NCI-H2196 treated with DMSO at 0.1 percent for 48 hours (cell line): ENCODE results near the gene TBX5.

ENCODE experiments used
- DNase-seq: peaks from one replicate; lab custom pipeline; 2025; ENCODE audit not compliant: unreplicated experiment; lab: John Stamatoyannopoulos, UW

The TBX5 gene

GRCh38 chr12:114321524-114321923 is 84.4 kb downstream of the TBX5 start:
- no peak for DNase-seq

GRCh38 chr12:114320968-114321367 is 85.0 kb downstream of the TBX5 start:
- DNase-seq: no peak

DNA sequence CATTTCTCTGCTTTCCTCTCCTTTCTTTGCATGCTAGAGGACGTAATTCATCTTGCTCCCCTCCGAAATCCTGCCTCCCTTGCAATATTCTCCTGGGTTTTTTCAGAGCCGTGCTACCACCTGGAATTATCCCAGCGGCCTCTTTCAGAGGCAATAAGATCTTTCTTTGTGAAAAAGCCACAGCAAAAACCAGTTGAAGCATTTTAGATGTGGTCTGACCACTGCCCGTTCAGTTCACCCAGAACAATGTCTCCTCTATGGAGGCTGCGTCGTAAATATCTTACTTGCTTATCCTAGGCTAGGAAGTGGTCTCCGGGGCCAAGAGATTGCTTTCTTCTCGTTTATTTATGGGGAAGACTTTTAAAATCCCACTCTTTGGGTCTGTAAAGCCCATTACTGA is 85.8 kb downstream of the TBX5 start:
- DNase-seq: no peak

GRCh38 chr12:114319422-114319821 is 86.5 kb downstream of the TBX5 start:
- no peak for DNase-seq

DNA sequence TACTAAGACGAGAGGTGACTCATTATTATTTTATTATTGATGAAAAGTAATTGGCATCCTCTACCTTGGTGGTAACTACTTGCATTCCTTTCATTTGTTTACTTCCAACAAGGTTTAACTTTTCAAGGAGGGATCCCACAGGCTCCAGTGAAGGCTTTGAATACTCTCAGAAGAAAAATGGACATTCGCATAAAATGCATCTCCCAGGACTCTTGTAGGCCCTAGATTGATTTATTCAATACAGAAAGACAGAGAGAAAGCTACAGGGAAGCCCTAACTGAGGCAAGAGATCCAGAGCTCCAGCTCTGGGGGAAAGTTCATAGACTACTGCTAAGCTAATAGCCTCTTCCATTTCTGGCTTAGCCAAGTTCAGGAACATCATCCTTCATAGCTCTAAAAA is 87.0 kb downstream of the TBX5 start:
- no peak for DNase-seq

DNA sequence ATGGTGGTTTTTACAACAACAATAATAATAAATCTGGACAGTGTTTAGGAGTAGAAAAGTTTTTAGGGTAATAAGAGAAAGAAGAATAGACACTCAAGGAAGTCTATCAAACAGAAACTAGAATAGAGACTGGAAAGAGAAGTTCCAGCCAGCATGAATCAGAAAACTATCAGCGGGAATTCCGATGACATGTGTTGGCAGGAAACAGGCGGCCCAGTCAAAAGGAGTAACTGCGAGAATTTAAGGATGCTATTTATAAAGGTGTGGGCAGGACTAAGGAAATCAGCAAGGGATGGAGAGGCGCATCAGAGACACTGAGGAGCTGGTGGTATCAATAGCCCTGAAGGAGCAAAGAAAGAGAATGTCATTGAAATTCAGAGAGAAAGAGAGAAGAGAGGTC is 89.9 kb downstream of the TBX5 start:
- no peak for DNase-seq

GRCh38 chr12:114314974-114315720 is 90.8 kb downstream of the TBX5 start:
- DNase-seq: no peak

DNA sequence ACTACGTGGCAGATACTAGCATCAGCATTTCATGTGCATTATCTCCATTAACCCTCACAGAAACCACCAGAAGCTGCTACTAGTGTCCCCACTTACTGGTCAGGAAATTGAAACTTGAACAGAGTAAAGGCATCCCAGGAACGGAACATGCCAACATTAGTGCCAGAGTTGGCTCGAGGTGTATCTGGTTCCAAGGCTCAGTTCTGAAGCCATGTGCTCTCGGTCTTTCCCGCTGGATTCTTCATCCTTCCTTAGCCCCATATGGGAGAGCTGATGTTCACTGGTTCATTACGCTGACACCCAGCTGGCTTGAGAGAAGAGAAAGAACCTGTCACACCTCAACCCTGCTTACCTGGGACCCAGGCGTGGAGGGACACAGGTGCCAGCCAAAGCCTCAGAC is 91.5 kb downstream of the TBX5 start:
- no peak for DNase-seq

DNA sequence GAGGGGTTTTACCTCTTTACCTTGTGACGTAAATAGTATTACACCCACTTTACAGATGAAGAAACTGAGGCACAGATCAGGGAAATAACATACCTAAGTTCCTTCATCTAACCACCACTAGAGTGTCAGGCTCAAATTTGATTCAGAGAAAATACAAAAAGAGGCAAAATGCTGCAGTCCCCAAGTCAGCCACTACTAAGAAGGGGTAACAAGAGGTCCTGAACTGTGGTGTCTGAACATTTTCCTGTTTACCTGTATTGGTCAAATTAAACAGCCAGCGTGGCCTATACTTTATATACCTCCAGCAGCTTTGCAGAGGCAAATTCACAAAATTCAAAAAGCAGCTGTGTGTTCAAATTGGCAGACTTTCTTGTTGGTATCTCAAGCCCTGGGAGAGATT is 92.0 kb downstream of the TBX5 start:
- no peak for DNase-seq

- no peak for DNase-seq
These were observed 94.0 kb downstream of the TBX5 start for GRCh38 chr12:114311974-114312373.

GRCh38 chr12:114306646-114307045 is 99.3 kb downstream of the TBX5 start:
- DNase-seq: no peak

DNA sequence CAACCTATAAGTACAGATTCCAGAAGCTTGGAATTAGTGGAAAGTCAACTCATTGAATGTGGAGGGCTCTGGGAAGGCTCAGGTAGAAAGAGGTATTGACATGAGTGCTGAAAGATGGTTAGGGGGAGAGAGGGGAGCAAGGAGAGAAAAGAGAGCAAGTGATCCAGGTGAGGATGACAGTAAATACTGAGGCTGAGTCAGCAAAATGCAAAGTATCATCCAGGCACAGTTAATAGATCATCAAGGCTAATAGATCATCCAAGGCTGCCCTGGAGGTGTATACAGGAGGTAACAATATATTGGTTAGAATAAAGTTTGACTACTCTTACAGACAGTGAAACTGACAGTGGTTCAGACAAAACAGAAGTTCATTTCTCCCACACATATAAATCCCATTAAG is 100.5 kb downstream of the TBX5 start:
- no peak for DNase-seq
